ENCODE results near the gene AFF3.
A peak's percentile ranks its signal among the peaks of the same experiment; 100 is the strongest.

AFF3 gene

DNA sequence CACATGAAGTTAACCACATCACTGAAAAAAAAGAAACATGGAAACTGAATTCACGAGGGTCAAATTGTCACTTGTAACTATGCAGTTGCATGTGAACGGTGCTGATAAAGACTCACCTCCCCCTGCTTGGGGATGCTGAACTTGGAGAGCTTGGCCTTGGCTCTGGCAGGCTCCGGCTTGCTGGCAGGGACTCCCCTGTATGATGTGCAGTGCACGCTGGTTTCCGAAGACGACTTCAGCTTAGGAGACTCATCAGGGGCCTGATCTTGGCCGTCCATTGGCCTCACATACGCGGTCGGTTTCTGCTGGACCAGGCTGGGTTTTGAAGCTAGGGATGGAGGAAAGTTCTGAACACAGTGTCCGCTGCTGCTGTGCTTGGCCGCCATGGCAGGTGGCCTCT, 135.9 kb downstream of the AFF3 start:
- DNase-seq (ENCODE audit: low spot score), result no peak

DNA sequence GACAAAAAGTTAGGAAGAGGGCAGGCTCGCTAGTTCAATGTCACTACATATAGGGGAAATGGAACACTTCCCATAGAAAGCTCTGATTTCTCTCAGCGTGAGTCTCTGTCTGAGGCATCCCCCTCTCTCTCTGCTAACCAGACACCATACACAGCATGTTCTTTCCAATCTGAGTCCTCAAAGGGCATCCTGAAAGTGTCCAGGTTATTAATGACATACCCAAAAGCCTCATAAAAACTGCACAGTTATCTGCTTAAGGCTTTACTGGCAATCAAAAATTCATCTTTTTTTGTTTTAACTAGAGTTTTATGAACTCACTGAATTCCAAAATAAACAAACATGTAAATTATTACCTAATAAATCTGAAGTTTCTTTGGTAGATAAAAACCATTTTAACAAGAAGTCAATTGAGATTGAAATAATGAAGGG, 137.4 kb downstream of the AFF3 start:
- no peak for DNase-seq (ENCODE audit: low spot score)

DNA sequence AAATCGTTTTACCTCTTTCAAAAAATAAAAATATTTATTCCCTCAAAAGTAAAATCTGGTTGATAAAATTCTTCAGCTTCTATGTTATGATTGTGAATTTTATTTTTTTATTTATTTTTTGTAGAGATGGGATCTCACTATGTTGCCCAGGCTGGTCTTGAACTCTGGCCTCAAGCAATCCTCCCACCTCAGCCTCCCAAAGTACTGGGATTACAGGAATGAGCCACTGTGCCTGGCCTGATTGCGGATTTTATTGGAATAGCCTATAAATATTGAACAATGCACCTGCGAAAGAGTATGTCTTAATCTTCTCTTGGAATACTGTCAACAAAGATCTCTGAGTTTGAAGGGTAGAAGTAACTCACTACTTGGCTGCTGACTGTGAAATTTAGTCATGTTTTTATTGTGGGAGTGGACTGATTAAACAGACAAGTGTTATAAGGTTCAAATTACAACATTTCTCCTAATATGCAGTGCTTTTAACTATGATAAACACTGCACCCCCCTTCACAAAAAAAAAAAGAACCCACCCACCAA, 138.0 kb downstream of the AFF3 start:
- no peak for DNase-seq (ENCODE audit: low spot score)

DNA sequence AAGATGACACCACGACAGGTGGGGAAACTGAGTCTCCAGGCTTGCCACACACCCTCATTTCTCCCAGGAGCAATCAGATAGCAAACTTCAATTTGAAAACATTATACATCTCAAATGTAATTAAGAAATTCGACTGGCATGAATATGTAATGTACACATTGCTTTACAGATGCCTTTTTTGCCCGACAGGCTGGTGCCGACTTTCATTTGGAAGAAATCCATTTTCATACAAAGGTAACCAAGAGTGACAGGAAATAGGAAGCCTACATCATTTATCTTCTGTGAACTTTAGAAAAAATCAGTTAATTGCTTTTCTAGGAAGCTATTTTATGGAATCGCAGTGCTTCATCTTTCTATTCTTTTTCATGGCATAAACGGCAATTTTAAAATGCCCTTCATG, 140.3 kb downstream of the AFF3 start:
- no peak for DNase-seq (ENCODE audit: low spot score)

DNA sequence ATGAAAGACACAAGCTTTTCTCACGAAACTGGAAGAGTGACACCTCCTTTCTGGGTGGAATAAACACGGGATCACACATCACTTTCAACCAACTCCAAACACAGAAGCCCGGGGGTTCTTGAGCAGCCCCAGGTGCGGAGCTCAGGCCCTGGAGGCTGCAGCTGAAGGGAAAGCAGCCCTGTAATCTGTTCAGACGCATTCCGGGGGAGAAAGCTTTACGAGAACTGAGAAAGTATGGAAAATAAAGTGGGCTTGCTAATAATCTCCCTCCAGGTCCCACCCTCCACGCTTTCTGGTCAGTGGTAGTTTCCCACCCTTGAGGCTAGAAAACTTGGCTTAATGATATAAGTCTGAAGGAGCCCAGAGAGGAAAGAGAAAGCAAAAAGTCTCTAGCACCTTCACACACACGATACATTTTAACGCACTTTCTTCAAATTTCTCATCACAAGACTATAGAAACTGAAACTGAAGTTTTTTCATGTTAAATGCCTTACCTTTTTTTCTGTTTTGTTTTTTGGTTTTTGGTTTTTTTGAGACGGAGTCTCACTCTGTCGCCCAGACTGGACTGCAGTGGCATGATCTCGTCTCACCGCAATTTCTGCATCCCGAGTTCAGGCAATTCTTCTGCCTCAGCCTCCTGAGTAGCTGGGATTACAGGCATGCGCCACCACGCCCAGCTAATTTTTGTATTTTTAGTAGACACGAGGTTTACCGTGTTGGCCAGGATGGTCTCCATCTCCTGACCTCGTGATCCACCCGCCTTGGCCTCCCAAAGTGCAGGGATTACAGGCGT, 141.3 kb downstream of the AFF3 start:
- no peak for DNase-seq (ENCODE audit: low spot score)

DNA sequence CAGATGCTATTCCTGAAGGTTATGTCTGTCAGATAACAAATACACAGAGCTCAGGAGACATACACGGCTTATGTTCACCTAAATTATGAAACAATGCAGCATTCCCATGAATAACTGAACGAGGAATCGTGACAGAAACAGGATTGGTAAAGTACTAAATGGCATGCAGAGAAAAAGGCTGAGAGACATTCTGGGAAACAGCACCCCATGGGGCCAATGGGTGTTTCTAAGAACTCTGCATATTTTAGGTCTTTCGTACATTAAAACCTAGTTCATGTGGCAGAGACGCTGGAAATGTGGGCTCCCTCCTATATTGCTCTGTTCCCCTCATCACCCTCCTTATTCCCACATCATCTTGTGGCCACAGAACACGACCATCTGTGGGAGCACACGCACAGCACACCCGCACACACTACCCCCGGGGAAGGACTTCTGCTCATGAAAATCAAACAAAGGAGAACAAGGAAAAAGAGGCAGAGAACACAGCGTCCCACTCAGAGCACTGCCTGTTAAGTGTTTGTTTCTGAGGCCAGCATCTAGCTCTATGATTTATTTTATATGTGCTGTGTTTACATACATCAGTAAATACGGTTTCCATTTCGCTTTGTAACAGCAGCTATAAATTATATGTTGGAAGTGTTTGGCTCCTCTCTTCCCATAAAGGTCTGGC, 143.6 kb downstream of the AFF3 start:
- no peak for DNase-seq (ENCODE audit: low spot score)

DNA sequence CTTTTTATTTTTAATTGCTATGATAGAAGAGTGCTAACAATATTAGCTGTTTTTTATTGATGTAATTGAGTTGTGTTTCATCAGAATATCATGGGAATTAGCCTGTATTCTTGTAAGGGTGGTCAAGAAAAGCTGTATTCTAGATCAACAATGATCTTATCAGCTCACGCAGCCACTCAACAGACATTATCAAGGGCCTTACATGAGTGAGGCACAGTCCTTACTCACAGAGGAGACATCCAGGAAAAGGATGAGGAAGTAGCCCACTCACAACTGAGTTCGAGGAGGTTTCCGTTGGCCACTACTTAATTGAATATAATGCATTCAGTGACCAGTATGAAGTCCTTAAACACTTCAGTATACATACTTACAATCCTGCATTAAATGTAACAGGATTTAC, 152.5 kb downstream of the AFF3 start:
- no peak for DNase-seq (ENCODE audit: low spot score)

DNA sequence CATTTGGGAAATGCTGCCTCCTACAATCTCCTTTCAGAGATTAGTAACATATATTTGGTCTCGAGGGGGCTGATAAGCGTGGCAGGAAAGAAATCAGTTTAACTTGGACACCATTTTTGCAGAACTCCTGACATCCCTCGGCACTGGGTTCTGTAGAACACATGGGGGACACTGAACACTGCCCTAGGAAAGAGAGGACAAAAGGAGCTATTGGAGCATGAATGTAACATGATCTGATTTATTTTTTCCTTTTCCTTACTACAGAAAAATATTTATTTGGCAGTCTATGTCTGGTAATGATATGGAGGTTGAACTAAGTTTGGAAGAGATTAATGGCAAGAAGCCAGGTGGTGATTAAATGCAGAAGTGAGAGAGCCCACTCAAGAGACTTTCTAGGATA, 153.8 kb downstream of the AFF3 start:
- DNase-seq (ENCODE audit: low spot score), result no peak

DNA sequence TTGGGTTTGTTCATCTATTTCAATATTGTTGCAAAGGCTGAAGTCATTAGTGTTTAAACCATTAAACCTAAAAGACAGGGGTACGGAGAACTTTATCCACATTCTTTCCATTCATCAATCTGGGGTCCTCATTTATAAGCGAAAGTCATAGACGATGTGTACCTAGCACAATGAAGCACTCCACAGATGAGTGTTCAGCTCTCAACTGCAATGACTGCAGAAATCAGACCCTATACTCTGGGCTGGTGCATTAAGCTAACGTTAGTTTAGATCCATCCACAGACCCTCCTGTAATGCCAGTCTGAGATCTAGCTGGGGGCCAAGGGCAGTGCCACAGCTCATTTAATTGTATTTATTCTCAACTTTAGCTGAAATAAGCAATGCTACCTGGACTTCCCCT, 155.2 kb downstream of the AFF3 start:
- no peak for DNase-seq (ENCODE audit: low spot score)

DNA sequence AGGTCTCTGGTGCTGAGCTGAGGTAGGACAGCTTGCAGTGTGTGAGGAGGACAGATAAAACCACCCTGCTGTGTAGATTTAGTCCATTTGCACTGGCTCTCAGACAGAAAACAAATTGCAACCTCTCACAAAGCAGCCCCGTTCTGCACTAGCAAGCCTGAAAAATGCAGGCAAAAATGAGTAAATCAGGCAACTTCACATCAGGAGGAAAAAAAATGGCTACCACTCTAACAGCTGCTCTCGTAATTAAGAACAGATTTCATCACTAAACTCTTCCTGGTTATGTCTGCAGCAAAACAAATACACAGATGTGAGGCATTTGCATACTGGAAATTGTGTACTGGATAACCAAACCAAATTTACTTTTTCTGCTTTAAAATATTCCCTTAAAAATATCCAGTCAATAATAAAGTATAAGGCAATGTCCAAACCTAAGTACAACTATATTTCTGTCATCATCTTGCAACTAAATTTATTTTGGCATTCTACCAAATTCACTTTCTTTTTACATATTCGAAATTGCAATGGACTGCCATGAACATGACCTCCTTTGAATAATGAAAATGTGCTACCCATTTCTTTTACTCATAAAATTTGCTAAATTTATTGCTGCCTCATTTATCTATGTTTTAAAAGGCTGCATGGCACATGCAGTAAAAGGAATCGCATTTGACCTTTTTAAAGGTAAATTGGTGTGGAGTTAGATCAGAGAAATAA, 157.4 kb downstream of the AFF3 start:
- DNase-seq (ENCODE audit: low spot score), result peak; percentile 69

DNA sequence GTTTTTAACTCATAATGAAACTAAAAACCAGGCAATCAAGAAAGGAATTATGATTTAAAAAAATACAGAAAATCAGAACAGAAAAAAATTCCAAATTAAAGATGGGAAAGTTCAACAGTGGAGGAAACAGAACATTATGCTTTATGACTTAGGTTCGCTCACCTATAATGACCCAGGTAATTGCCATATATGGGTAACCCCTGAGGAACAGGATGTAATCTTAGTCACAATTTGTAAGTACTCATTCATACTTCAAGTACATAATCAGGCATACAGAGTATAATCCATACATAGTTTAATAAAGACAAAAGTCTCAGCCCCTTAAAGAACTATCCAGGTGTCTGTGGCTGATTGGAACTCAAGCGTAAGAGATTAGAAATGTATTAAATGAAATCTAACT, 159.6 kb downstream of the AFF3 start:
- no peak for DNase-seq (ENCODE audit: low spot score)

DNA sequence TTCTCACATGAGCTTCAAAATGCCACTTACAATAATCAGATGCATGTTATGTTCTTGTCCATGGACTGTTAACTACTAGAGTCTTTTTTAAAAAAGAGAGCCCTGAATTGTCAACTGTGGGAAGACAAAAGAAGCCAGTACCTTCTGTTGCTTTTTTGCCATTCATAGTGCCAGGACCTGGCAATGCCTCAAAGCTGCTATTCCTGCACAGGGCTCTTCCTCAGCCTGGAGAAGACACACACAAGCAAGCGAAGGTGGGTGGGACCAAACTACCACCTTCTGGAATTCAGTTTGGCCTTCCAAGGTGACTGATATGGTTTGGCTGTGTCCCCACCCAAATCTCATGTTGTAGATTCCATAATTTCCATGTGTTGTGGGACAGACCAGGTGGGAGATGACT, 160.6 kb downstream of the AFF3 start:
- DNase-seq (ENCODE audit: low spot score), result no peak

DNA sequence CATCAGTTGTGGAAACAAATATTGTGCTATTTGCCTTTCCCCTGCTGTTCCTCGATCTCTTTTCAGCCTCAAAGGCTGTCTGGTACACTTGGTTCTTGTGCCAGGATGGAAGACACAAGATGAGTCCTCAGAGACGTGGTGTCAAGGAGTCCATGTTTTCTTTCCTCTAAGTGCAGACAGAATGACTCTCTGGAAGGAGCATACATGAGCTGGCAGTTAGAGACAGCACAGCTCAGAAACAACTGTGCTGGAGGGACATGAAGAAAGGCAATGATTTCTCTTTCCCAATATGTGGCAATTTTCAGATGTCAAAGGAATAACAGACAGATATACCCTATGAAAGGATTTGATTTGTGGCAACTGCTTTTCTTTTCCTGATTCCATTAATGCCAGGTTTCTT, 162.2 kb downstream of the AFF3 start:
- DNase-seq (ENCODE audit: low spot score), result no peak

DNA sequence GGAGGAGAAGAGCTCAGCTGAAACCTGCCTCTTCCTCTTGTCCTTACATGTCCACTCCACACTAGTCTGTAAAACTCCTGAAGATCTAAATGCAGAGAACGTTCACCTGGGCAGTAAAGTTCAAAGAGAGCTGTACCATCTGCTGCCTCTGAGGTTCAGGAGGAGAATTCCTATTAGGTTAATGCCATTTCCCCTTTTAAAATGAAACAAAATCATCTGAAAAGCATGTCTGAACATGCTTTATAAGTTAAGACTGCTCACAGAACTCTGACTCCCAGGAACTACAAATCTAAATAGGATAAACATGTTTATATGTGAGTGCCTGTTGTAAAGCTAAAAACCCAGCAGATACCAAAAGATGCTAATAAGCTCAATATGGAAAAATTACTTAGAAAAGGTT, 164.4 kb downstream of the AFF3 start:
- no peak for DNase-seq (ENCODE audit: low spot score)

DNA sequence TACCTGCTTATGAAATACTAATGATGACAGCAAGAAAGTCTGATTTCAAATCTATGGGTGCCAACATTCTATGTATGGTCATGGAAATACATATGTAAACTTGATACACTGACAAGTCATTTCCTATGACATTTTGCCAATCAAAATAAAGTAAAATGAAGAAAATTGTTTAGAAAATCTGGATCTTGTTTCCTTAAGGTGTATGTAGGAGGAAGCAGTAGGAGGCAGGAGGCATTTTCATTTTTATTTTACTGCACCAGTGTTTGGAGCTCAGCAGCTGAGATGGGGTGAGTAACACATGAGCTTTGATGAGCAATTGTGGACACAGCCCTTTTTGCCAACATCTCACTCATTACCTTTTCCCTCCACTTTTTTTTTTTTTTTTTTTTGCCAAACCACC, 167.0 kb downstream of the AFF3 start:
- DNase-seq (ENCODE audit: low spot score), result peak; percentile 55

DNA sequence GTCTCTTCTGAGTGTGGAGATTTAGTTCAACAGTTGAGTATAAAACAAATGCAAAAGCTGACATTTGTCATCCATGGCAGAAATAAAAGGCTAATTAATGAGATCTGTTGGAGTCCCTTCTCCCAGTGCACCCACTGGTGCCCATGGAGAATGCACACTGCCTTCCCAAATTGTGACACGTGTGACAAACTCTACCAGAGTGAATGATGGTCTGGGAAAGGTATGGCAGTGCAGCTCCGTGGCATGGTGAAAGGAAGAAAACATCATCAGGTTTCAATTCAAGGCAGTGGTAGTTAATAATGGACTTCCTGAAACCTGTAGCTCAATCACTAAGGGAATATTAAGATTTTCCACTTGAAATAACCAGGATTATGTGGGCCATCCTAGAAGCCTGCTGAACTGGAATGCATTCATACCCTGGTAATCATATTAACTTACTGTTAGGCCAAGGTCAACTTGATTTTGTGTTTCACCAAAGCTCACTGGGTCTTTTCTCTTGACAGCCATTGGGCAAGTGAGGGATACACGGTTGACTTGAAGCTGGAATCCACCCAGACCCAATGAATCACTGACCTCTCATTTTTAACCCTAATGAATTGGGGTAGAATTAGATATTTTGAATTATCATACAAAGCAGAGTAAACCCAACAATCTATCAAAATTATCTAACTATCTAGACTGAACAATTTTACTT, 167.6 kb downstream of the AFF3 start:
- DNase-seq (ENCODE audit: low spot score), result no peak

DNA sequence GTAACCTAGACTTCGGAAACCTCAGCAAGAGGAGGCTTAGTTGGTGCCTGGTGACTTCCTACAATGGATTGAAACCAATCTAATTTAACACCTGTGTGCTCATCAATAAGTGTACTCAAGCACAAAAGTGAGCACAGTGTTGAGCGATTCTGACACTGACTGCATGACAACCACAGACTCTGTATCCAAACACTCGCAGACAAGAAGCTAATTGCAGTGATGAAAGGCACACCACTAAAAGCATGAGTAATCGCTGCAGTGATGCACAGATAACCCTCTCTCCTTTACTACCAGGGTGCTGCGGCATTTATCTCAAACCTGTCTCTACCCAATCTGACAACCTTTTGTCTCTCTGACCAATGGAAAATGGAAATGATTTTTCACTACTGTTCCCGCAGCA, 168.1 kb downstream of the AFF3 start:
- DNase-seq (ENCODE audit: low spot score), result no peak

DNA sequence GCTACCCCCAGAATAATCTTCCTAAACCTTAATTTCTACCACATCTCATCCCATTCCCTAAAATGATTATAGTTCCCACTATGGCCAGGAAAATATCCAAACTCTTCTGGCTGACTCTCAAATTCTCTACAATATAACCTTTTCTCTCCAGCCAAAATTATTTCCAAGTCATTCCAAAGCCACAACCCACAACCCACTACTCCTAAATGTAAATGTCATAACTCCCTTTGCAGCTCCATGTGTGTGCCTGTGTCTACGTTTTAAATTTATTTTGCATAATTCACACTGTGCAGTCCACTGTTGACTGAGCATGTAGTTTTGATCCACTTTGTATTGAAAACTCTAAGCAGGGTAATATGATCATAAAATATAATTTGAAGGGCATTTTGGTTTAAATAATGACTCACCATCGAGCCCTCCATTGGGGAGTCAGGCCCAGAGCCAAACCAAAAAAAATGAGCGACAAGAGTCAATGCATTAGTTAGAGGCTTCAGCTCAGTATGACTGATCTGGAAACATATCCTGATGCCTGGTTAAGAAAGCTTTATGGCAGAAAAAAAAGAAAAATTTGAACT, 171.0 kb downstream of the AFF3 start:
- DNase-seq (ENCODE audit: low spot score), result no peak

DNA sequence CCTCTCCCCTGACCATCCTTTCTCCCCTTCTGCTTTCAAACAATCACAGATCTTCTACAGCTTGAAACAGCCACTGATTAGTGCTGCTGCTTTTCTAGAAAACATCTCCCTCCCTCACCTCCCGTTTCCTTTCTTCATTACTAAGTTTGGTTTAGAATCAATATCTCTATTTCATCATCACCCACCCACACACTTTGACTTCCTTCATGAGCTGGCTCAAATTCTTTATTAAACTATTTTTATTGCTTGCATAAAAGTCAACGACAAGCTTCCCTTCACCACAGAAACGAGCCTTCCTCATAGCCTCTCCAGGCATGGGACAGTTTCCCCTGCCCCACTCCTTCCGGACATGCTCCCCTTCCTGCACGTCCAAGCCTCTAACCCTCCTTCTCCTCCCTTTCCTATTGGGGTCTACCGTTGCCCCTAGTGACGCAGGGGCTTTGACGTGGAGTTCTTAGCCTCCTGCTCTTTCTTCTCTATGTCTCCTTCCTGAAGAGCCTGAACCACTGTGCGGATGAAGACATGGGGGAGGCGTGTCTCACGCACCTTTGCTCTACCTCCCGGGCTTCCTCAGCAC, 172.0 kb downstream of the AFF3 start:
- peak; percentile 20 for DNase-seq (ENCODE audit: low spot score)

DNA sequence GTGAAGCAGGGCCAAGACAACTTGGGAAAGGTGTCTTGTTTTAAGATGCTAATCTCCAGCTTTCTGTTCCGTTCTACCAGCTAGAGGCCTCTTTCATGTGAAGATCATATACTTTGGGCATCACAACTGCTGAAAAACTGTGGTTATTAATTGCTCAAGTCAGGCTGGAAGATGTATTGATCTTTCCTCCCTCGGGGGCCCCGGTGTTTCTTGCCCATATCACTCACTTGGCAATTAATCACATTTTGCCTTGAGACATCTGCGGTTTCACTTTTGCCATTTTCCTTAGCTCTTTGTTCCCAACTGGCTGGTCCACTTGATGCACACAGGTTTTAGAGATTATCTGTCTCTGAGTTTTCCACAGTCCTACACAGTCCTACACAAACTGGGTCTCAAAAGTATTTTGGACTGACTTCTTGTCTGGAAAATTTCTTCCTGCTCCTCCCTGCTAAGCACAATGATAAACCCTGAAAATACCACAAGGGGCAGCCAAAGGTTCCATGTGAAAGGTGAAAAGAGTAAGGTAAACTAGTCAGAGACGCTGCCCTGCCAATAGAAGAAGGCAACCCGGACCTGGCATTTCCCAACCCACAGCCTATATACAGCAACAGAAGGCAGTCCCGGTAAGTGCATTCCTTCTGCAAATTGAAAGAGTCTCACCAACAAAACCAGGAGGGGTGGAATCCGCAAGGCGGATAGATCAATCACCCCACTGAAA, 181.0 kb downstream of the AFF3 start:
- DNase-seq (ENCODE audit: low spot score), result no peak

DNA sequence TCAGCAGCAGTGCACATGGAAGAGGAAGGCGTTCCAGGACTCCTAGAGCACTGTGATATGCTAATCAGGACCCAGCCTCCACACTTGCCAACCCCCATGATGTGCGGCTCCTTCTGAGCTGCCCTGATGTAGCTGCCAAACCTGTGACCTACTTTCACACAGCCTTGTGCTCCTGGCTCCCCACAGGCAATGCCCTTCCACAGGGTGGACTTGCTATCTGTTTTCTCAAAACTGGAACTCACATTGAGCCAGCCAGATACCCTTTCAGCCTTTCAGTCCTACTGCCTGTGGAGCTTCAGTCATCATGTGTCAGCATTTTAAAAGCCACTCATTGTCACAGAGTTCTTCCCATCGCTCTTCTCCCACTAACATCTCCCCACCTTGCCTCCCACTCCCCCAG, 181.6 kb downstream of the AFF3 start:
- DNase-seq (ENCODE audit: low spot score), result no peak

Measured in AG20443 (cell line).